HL-60 (cell line): Measurements from ENCODE around the gene ADPRM.

Source experiments
- DNase-seq, 2 experiments: peaks; one replicate each; pipeline ENCODE4 v3.0.0-alpha.2; 2010 to 2020; ENCODE audit warnings: low read depth in 1 of 2, low spot score in 1 of 2
- H3K27ac ChIP-seq: fragments of 250-450 bp; sonication (Bioruptor Pico); replicated peaks from 2 replicates; pipeline ENCODE4 v1.5.1; 2020; ENCODE audit warnings: mild to moderate bottlenecking, moderate library complexity
- H3K27me3 ChIP-seq: fragments of 250-450 bp; sonication (Bioruptor Pico); 2 replicates; pipeline ENCODE4 v1.5.1; 2021; ENCODE audit warnings: mild to moderate bottlenecking, moderate library complexity; ENCODE audit not compliant: insufficient read depth, poor library complexity, severe bottlenecking
- H3K4me3 ChIP-seq: replicated peaks from 2 replicates; pipeline ENCODE4 v1.5.1; 2011; ENCODE audit warnings: mild to moderate bottlenecking, control low read depth, low read length; ENCODE audit not compliant: insufficient read depth
- GABPA ChIP-seq: IDR thresholded peaks from 2 replicates; pipeline ENCODE4 v1.6.1; 2012; ENCODE audit warnings: low read depth
- POLR2AphosphoS5 ChIP-seq: IDR thresholded peaks from 2 replicates; pipeline ENCODE4 v1.6.1; 2012; ENCODE audit warnings: low read depth
- REST ChIP-seq: IDR thresholded peaks from 2 replicates; pipeline ENCODE4 v1.6.1; 2012; ENCODE audit warnings: low read depth; ENCODE audit not compliant: insufficient replicate concordance
- SPI1 ChIP-seq: IDR thresholded peaks from 2 replicates; pipeline ENCODE4 v1.6.1; 2012; ENCODE audit warnings: low read depth, mild to moderate bottlenecking, borderline replicate concordance
- TF ChIP-seq, protein P1 (sequence below): IDR thresholded peaks from one replicate; pipeline ENCODE4 v1.5.1; 2011; ENCODE audit warnings: low read length, control low read depth, inconsistent platforms; ENCODE audit not compliant: insufficient read depth

The ADPRM gene

DNA sequence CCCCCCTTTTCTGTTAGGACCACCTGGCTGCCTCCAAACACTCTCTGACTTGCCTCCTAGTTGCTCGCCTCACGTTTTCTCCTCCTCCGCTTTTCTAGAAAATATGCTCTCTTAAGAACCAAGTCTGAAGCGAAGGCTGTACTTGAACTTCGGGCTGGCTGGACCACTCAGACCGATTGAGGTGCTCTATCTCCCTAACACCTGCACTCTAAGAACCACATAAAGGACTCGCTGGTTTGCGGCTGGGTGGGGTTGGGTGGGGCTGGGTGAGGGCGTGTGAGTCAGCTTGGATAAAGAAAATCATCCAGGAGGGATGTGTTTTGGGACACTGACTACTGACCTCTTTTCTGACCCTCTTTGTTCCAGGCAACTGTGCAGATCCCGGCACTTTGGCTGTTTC is 55.3 kb downstream of the ADPRM start:
- Histone ChIP-seq H3K4me3 (no peak overlapping the region), H3K27me3 (no peaks in the 10 kb centered on the region), H3K27ac (no peak overlapping the region)
- no peak for TF ChIP-seq SPI1
- TF ChIP-seq GABPA: no peak
- TF ChIP-seq, protein P1, sequence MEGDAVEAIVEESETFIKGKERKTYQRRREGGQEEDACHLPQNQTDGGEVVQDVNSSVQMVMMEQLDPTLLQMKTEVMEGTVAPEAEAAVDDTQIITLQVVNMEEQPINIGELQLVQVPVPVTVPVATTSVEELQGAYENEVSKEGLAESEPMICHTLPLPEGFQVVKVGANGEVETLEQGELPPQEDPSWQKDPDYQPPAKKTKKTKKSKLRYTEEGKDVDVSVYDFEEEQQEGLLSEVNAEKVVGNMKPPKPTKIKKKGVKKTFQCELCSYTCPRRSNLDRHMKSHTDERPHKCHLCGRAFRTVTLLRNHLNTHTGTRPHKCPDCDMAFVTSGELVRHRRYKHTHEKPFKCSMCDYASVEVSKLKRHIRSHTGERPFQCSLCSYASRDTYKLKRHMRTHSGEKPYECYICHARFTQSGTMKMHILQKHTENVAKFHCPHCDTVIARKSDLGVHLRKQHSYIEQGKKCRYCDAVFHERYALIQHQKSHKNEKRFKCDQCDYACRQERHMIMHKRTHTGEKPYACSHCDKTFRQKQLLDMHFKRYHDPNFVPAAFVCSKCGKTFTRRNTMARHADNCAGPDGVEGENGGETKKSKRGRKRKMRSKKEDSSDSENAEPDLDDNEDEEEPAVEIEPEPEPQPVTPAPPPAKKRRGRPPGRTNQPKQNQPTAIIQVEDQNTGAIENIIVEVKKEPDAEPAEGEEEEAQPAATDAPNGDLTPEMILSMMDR: no peak
- no peak for TF ChIP-seq REST
- TF ChIP-seq POLR2AphosphoS5: no peak
- DNase-seq: no peak

DNA sequence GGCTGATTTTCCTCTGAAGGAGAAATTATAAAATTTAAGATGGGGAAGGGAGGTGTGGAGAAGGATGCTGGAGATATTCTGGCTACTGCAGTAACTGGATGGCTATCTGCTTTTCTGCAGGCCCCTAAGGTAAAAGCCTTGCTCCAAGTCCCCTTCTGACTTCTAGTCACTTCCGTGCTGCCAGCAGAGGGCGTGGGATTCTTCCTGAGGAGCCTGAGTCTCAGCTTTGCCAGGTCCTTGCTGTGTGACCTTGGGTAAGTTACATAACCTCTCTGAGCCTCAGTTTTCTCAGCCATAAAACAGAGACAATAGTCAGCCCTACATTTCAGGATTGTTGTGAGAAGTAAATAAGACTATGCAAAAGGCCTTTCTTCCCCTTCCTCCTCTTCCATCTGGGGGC is 56.7 kb downstream of the ADPRM start:
- TF ChIP-seq REST: no peak
- TF ChIP-seq, protein P1: no peak
- TF ChIP-seq SPI1: no peak
- TF ChIP-seq POLR2AphosphoS5: no peak
- TF ChIP-seq GABPA: no peak
- peak in 1 of 2 experiments; percentile 2 for DNase-seq
- H3K27me3 ChIP-seq: no peaks in the 10 kb centered on the region
- no peak overlapping the region for H3K27ac ChIP-seq
- no peak overlapping the region for H3K4me3 ChIP-seq

GRCh38 chr17:10754861-10755591 is 57.6 kb downstream of the ADPRM start:
- Histone ChIP-seq H3K27ac (no peak overlapping the region), H3K27me3 (no peaks in the 10 kb centered on the region), H3K4me3 (no peak overlapping the region)
- TF ChIP-seq, protein P1: no peak
- no peak for TF ChIP-seq SPI1
- TF ChIP-seq POLR2AphosphoS5: no peak
- no peak for TF ChIP-seq REST
- TF ChIP-seq GABPA: no peak
- DNase-seq: no peak
